ENCODE results near the gene MON1A.

DNA sequence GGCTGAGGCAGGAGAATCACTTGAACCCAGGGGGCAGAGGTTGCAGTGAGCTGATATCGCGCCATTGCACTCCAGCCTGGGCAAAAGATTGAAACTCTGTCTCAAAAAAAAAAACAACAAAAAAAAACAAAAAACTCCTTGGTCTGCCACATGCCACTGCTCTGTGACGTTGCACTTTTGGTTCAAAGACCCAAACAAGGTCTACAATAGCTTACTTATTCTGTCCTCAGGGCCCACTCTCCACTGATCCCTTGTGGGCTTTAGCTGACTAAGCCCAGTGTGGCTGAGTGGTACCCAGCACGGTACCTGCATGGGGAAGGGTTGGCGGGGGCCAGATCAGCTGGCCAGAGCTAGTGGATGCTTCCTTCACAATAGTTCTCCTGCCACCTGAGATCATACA lies 1.8 kb downstream of the MON1A start:
- TF ChIP-seq ESRRG (CRISPR knock-in tag; IDR thresholded peaks at IDR 0.05) (no peak), ZNF70 (CRISPR knock-in tag; IDR thresholded peaks at IDR 0.05) (no peak), TCF4 (CRISPR knock-in tag; IDR thresholded peaks at IDR 0.05; ENCODE audit: borderline replicate concordance) (no peak), ZC3H10 (CRISPR knock-in tag; IDR thresholded peaks at IDR 0.05) (no peak), ZFP30 (CRISPR knock-in tag; IDR thresholded peaks at IDR 0.05) (no peak), PATZ1 (CRISPR knock-in tag; IDR thresholded peaks at IDR 0.05; ENCODE audit: borderline replicate concordance) (no peak), ARNTL (CRISPR knock-in tag; IDR thresholded peaks at IDR 0.05; ENCODE audit: borderline replicate concordance, low read depth) (no peak)

Data from SK-N-SH treated with all-trans-retinoic acid at 6 μM for 48 hours (cell line).